HepG2 (cell line): ENCODE data around the gene TSHZ2. TPM values are rescaled to one million over a fixed set of nuclear protein-coding genes. Genes with fewer than 3 reads are reported as not detected.

ENCODE experiments used
- ATAC-seq: fragments of 200-7000 bp; cut with Tn5 transposase; 3 replicates; pipeline ENCODE4 v1.9.1; 2020; ENCODE audit warnings: mild to moderate bottlenecking, moderate library complexity
- BruUV-seq: library from RNA; stranded (reverse); fragments of 400-500 nt; replicated peaks from 2 replicates; lab custom pipeline; 2021; lab: Mats Ljungman, UMichigan
- CTCF ChIA-PET: fragments of 300-600 bp; formaldehyde crosslinking; extraction: SDS; loops from one replicate; lab custom pipeline; 2021; ENCODE audit warnings: low total read pairs, inconsistent platforms, low intra/inter-chr PET ratio; lab: Yijun Ruan, JAX
- POLR2A ChIA-PET: fragments of 350-600 bp; sonication (Branson Sonifier 250); formaldehyde crosslinking; loops from one replicate; lab custom pipeline; 2020; ENCODE audit warnings: antibody characterized with exemption, inconsistent platforms; lab: Yijun Ruan, JAX
- DNase-seq: peaks from one replicate; pipeline ENCODE4 v3.0.0-alpha.2; 2015; ENCODE audit warnings: low spot score
- FAIRE-seq: peaks from 3 replicates; lab custom pipeline; 2011; peaks lifted over from hg19 to GRCh38; lab: Jason Lieb, UNC
- H2AFZ ChIP-seq: one replicate; pipeline ENCODE4 v1.6.1; 2011; ENCODE audit warnings: low read length, inconsistent platforms
- H3K27ac ChIP-seq: fragments of 300-600 bp; 3 replicates; pipeline ENCODE4 v1.8.0; 2011; ENCODE audit warnings: mixed run types, mild to moderate bottlenecking, mixed read lengths, low read length, inconsistent platforms; ENCODE audit not compliant: insufficient read depth; ENCODE audit errors: extremely low read length
- H3K27me3 ChIP-seq, 2 experiments: fragments of 200-600 bp in 1 of 2; 2 replicates in 1 of 2; 3 replicates in 1 of 2; pipeline versions ENCODE4 v1.6.0 to v1.8.0; 2011; ENCODE audit warnings: low read length in 2 of 2, mild to moderate bottlenecking in 2 of 2, moderate library complexity in 2 of 2, inconsistent platforms in 1 of 2; ENCODE audit not compliant: insufficient read depth in 2 of 2, control insufficient read depth in 1 of 2
- H3K36me3 ChIP-seq, 2 experiments: fragments of 200-600 bp in 1 of 2; replicated peaks in 1 of 2; 2 replicates in 1 of 2; 3 replicates in 1 of 2; pipeline versions ENCODE4 v1.5.1 to v1.8.0; 2011; ENCODE audit warnings: low read length in 2 of 2, inconsistent platforms in 1 of 2; ENCODE audit not compliant: insufficient read depth in 2 of 2, control insufficient read depth in 1 of 2
- H3K4me1 ChIP-seq: 2 replicates; pipeline ENCODE4 v1.5.1; 2012; ENCODE audit warnings: low read length, inconsistent platforms; ENCODE audit not compliant: insufficient read depth
- H3K4me2 ChIP-seq: 2 replicates; pipeline ENCODE4 v1.6.0; 2011; ENCODE audit warnings: low read depth, low read length, inconsistent platforms
- H3K4me3 ChIP-seq, 3 experiments: fragments of 200-600 bp in 1 of 3; sonication (generic), shearing (Covaris generic) in 1 of 3; replicated peaks in 1 of 3; 2 replicates each; pipeline ENCODE4 v1.5.1; 2011 to 2016; ENCODE audit warnings: low read length in 3 of 3, inconsistent platforms in 2 of 3, low read depth in 2 of 3, mild to moderate bottlenecking in 2 of 3, control low read depth in 1 of 3, mixed read lengths in 1 of 3; ENCODE audit not compliant: insufficient read depth in 1 of 3
- H3K79me2 ChIP-seq: one replicate; pipeline ENCODE4 v1.6.1; 2011; ENCODE audit warnings: low read length, inconsistent platforms; ENCODE audit not compliant: insufficient read depth
- H3K9ac ChIP-seq: 2 replicates; pipeline ENCODE4 v1.6.0; 2011; ENCODE audit warnings: mild to moderate bottlenecking, low read depth, low read length, inconsistent platforms; ENCODE audit not compliant: insufficient read depth
- H3K9me3 ChIP-seq: 2 replicates; pipeline ENCODE4 v1.5.1; 2012; ENCODE audit warnings: mild to moderate bottlenecking, low read length
- H4K20me1 ChIP-seq: 2 replicates; pipeline ENCODE4 v1.6.0; 2011; ENCODE audit warnings: inconsistent platforms, mild to moderate bottlenecking, low read length, moderate library complexity; ENCODE audit not compliant: insufficient read depth
- MAFF ChIP-seq: IDR thresholded peaks from 2 replicates; pipeline ENCODE4 v1.6.1; 2011; ENCODE audit warnings: low read depth, low read length, improper control_type of control experiment
- MAFK ChIP-seq, 2 experiments: IDR thresholded peaks in 1 of 2; conservative IDR thresholded peaks in 1 of 2; 2 replicates each; pipeline ENCODE4 v1.6.1; 2011; ENCODE audit warnings: improper control_type of control experiment in 2 of 2, low read length in 2 of 2
- MLLT10 ChIP-seq: sonication (generic); formaldehyde crosslinking; IDR thresholded peaks from 2 replicates; pipeline ENCODE4 v1.4.0; 2020; ENCODE audit warnings: missing genetic modification reagents
- ZNF460 ChIP-seq: sonication (generic); formaldehyde crosslinking; IDR thresholded peaks from 2 replicates; pipeline ENCODE4 v1.5.1; 2020; ENCODE audit warnings: missing genetic modification reagents, mild to moderate bottlenecking, borderline replicate concordance
- ZNF782 ChIP-seq: sonication (generic); formaldehyde crosslinking; IDR thresholded peaks from 2 replicates; pipeline ENCODE4 v1.4.0; 2020; ENCODE audit warnings: missing genetic modification reagents, mild to moderate bottlenecking, borderline replicate concordance
- WGBS: methylation state at CpG from one replicate; pipeline ENCODE4 v1.1.6; 2017; ENCODE audit warnings: low lambda C conversion rate; 5-methylcytosine and 5-hydroxymethylcytosine counted together
- in situ Hi-C: cut with HindIII; loops from 2 replicates; pipeline ENCODE4 v1.10.0; 2017; ENCODE audit warnings: low pct_unique_long_range_greater_than_20kb; ENCODE audit not compliant: extremely low pct_ligation_motif_present
- intact Hi-C: fragments of 100-400 bp; cut with micrococcal nuclease; formaldehyde crosslinking; loops from one replicate; pipeline ENCODE4 v1.10.0; 2022; ENCODE audit not compliant: unreplicated experiment
- polyA plus RNA-seq, 8 experiments: library from polyadenylated mRNA; depleted of rRNA in 3 of 8; stranded (reverse) in 7 of 8; unstranded in 1 of 8; fragments of >200 nt; fragmentation: Illumina TruSeq in 4 of 8; extraction: Trizol in 4 of 8; gene quantifications; 2 replicates each; pipeline versions ENCODE4 v1.2.1 to v1.2.3, GENCODE V29; 2011 to 2016; ENCODE audit warnings: low read depth in 4 of 8, missing spikeins in 1 of 8, mixed read lengths in 1 of 8; ENCODE audit not compliant: insufficient read depth in 1 of 8
- total RNA-seq, 5 experiments: library from RNA; depleted of rRNA; stranded (reverse); fragments of >200 nt; fragmentation: Illumina TruSeq; extraction: Trizol; gene quantifications; 2 replicates each; pipeline ENCODE4 v1.2.3, GENCODE V29; 2016; ENCODE audit warnings: low read depth in 1 of 5

TSHZ2 gene
- total and polyA plus RNA-seq, 2 of the 13 experiments (the other 11 are each of a cell fraction or from before 2014, with no cell fraction given), result 0.01 TPM; not detected in 1

- H3K4me1 ChIP-seq, result no peaks in the 10 kb centered on the region
- no peak overlapping the region for H3K9ac ChIP-seq
- H3K4me3 ChIP-seq, result no peak overlapping the region
- H2AFZ ChIP-seq, result no peak overlapping the region
- CTCF ChIA-PET, result no interaction called here
- in situ Hi-C loops (no loop called here), intact Hi-C loops (no loop called here)
- TF ChIP-seq MLLT10 (CRISPR knock-in tag), result no peak
- WGBS, result 46% methylated on average over 3 of the region's 3 CpGs
- H3K27me3 ChIP-seq, result no peaks in the 10 kb centered on the region; a peak in 3 of 5 replicates
- no peaks in the 10 kb centered on the region for H3K36me3 ChIP-seq
- DNase-seq (no peak), FAIRE-seq (no peak), ATAC-seq (no peak)
- no peak overlapping the region for H3K27ac ChIP-seq
- POLR2A ChIA-PET, result no interaction called here
- H3K4me2 ChIP-seq, result no peak overlapping the region
- no peaks in the 10 kb centered on the region for H4K20me1 ChIP-seq
- H3K79me2 ChIP-seq, result no peaks in the 10 kb centered on the region
- no TSS peak for BruUV-seq
- no peaks in the 10 kb centered on the region for H3K9me3 ChIP-seq
Measured at GRCh38 chr20:53276143-53276542, 304.0 kb downstream of the TSHZ2 start.

- H2AFZ ChIP-seq, result no peak overlapping the region
- H3K27me3 ChIP-seq, result no peaks in the 10 kb centered on the region; a peak in 2 of 5 replicates
- no peak overlapping the region for H3K4me2 ChIP-seq
- no peaks in the 10 kb centered on the region for H3K36me3 ChIP-seq
- 0% methylated on average over 1 of the region's 1 CpG for WGBS
- DNase-seq, result no peak
- no peaks in the 10 kb centered on the region for H3K79me2 ChIP-seq
- FAIRE-seq, result no peak
- no peak for ATAC-seq
- BruUV-seq, result no TSS peak
- H3K4me3 ChIP-seq, result no peak overlapping the region
- no peaks in the 10 kb centered on the region for H3K9me3 ChIP-seq
- in situ Hi-C loops, result no loop called here
- no peak overlapping the region for H3K9ac ChIP-seq
- H3K4me1 ChIP-seq, result no peaks in the 10 kb centered on the region
- ChIA-PET POLR2A (no interaction called here), CTCF (no interaction called here)
- TF ChIP-seq ZNF460 (CRISPR knock-in tag) (no peak), ZNF782 (CRISPR knock-in tag) (no peak), MAFF (peak; percentile 47), MAFK (conservative IDR thresholded peaks at IDR 0.05 in 1 of 2, IDR thresholded peaks at IDR 0.05 in 1 of 2; ENCODE audit: low read length in 2 of 2) (peak; percentile 63 to 65)
- intact Hi-C loops, result no loop called here
- no peak overlapping the region for H3K27ac ChIP-seq
- H4K20me1 ChIP-seq, result no peaks in the 10 kb centered on the region
Measured at GRCh38 chr20:53278555-53278954, 306.4 kb downstream of the TSHZ2 start.
